HG03139 (cell line): Measurements from ENCODE around the gene CNTN1.

Experiments
- ATAC-seq: cut with Tn5 transposase; IDR thresholded peaks from one replicate; pipeline ENCODE4 v1.9.1; 2021; ENCODE audit not compliant: unreplicated experiment

Gene CNTN1

DNA sequence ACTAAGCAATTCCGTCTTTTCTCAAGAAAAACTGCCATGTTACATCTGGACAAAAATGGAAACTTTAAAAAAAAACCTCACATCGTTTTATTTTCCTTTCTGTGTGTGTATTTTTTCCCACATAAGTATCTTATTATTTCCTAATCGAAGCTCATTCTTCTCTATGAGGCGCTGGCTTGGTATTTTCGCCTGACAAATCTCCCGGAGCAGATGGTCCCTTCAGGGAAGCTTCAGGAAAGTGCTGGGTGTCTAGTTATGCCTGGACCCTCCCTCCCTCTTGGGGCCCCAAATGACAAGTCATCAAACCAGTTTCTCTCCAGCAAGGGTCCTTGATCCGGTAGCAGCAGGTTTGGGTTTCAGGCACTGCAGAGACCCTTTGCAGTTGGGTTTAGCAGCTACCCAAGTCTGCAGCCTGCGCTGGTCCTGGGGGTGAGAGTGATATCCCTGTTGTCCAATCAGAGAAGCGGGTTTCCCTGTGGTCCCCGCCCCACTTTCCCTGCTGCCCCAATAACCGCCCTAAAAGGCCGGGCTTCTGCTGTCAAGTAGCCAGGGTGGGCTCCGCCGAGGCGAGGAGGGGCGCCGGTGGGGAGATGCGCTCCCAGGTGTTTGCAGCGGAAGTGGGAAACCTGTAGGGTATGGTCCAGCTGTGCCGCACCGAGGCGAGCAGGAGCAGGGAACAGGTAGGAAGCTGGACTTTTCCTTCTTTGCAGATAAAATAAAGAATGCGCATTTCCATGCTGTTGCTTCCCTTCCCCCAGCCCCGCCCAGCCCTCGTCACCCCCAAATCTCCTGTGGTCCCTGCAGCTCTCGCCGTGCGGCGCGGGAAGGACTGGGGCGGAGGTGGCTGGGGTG lies at the start of gene CNTN1:
CNTN1 (plus strand) TSS at position 527 of the 852 bp plus-strand sequence.
- ATAC-seq = no peak

- no peak for ATAC-seq
These were observed 48.7 kb upstream of the CNTN1 start for GRCh38 chr12:40643506-40643905.

DNA sequence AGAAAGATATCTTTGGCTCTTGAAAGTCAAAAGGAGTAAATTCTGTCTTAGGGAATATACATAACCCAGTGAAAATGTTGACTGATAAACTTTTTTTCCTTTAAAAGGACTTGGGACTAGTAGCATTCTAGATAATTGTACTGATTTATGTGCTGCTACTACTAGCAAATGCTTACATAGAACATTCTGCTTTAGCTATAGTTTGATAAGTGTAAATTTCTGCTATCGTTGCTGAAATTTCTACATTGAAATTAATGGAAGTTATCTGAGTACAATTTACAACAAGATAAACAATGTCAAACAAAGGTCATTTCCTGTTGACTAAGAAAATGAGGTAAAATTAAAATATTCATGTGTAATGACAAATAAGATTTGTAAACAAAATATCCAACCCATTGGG lies 48.3 kb upstream of the CNTN1 start:
- ATAC-seq = no peak

GRCh38 chr12:40644708-40645107 lies 47.5 kb upstream of the CNTN1 start:
- no peak for ATAC-seq

DNA sequence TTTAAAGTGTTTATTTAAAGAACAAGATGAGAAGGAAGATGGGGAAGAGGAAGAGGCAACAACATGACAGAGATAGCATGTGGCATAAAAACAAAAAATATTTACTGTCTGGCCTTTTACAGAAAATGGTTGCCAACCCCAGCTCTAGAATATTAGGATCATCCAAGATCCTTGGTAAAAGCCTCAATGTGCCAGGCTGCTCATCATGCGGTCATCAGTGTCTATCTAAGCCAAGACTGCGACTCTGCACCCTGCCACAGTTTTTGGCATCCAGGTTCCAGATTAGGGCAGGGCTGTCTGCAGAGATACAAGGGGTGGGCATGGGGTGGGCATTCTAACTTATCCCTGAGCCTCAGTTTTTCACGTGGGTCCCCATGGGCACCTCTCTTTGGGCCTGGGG lies 46.9 kb upstream of the CNTN1 start:
- no peak for ATAC-seq

- no peak for ATAC-seq
These were observed 45.8 kb upstream of the CNTN1 start for GRCh38 chr12:40646456-40646855.

DNA sequence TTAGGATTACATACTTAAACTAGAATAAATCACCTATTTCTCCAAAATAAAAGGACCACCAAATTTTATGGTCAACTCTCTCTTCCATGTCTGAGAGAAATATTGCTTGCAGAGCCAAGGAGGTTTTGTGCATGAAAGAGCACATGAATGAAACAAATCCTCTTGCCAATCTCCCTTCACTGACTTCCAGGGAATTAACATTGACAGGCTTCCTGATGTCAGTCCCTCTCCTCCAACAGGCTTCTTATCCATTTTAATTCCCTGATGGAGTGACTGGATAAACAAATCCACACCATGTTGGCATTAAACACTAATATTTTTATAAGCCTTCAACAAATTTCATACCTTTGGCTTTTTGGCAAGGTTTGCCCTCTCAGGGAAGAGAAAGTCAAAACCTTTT lies 45.3 kb upstream of the CNTN1 start:
- ATAC-seq = no peak

GRCh38 chr12:40647651-40648050 lies 44.6 kb upstream of the CNTN1 start:
- ATAC-seq = no peak

DNA sequence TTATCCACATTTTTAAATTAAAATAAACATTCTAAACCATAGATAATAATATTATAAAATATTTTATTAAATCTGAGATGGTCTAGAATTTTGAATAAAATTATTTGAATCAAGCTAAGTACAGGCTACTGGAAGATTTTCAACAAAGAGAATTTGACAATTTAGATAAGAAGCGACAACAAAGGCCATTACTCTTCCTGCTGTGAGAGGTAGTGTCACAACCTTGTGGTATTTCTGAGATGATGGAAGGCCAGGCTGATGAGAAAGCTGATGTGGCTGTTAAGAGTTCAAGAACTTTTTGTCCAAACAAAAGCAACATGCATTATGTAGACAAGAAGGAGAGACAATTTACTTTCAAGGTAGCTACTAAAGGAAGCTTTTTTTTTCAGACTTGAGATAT lies 43.7 kb upstream of the CNTN1 start:
- ATAC-seq = no peak

DNA sequence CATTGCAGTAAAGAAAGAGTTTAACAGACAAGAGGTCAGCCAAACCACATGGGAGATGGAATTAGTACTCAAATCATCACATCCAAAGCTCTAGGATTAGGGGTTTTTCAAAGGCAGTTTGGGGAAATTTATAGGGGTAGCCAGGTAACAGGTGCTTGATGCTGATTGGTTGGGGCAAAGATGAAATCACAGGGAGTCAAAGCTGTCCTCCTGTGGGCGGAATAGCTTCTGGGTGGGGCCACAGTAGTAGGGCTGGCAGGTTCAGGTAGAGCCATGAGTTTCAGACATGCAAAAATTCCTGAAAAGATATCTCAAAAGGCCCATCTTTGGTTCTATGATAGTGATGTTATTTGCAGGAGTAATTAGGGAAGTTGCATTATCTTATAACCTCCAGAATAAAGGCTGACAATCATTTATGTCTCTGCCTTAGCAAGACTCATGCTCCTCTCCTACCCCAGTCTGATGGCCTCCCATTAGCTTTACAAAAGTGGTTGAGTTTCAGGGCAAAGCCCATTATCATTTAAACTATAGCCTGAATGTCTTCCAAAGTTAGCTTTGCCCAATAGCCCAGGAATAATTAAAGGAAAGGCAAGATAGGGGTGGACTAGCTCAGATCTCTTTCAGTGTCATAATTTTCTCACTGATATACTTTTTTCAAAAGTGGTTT lies 42.1 kb upstream of the CNTN1 start:
- no peak for ATAC-seq

- no peak for ATAC-seq
These were observed 36.8 kb upstream of the CNTN1 start for GRCh38 chr12:40655451-40655850.

DNA sequence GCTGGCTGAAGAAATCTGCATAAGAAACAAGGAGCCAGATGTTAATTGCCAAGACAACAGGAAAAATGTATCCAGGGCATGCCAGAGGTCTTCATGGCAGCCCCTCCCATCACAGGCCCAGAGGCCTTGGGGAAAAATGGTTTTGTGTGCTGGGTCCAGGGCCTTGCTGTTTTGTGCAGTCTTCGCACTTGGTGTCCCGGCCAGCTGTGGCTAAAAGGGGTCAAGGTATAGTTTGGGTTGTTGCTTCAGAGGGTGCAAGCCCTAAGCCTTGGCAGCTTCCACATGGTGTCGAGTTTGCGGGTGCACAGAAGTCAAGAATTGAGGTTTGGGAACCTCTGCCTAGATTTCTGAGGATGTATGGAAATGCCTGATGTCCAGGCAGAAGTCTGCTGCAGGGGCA lies 29.9 kb upstream of the CNTN1 start:
- ATAC-seq = no peak

DNA sequence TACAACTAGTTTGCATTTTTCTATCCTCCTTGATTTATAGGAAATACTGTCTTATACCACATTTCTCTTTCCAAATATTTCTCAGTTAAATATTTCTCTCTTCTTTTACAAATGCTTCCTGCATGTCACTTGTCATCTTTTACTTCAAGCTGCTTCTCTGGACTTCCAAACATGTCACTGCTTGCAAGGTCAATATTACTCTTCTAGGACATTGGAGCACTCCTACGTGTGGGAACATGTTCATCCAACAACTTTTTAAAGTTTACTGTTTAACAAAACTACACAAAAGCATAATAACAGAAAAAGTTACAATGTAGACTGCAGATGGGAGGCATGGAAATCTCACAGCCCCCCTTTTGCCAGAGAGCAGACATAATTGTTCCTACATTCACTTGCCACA lies 28.5 kb upstream of the CNTN1 start:
- ATAC-seq = no peak

- no peak for ATAC-seq
These were observed 24.1 kb upstream of the CNTN1 start for GRCh38 chr12:40668099-40668529.

- ATAC-seq = no peak
These were observed 19.4 kb upstream of the CNTN1 start for GRCh38 chr12:40672741-40673271.

GRCh38 chr12:40681148-40681547 lies 11.1 kb upstream of the CNTN1 start:
- no peak for ATAC-seq

DNA sequence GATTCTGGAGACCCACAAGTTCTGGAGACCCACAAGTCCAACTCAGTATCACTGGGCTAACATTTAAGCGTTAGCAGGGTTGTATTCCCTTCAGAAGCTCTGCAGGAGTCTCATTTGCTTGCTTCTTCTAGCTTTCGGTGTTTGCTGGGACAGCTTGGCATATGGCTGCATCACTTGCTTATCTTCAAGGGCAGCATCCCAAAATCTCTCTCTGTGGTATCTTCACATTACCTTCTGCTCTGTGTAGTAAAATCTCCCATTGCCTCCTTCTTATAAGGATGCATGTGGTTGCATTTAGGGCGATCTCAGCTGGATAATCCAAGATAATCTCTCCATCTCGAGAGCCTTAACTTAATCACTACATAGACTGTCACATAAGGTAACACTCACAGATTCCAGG lies 7.3 kb upstream of the CNTN1 start:
- no peak for ATAC-seq

DNA sequence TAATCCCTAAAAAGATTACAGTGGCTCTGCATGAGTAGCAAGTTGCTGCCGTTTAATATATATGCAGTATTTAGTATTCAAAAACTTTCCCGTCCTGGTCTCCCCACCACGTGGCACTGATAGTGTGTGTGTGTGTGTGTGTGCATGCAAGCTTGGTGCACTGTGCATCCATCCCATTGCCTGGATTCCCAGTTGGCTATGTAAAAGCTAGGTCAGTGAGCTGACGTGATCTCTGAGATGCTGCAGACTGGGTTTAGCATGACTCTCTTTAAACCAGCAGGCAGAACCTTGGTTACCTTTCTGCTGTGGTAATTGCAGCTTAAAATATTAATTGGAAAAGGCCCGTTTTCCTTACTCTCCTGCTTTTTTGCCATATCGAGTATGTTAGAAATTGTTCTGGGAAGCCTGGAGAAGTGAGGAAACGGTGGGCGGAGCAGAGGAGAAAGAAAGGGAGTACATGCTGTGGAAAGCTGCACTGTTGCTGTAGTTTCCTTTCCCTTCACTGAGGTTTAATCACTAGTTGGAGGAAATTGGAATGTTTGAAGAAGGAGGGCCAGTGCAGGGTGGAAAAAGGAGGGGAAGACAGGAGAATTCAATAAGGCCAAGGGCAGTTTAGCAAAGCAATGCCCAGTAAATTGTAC lies 4.0 kb upstream of the CNTN1 start:
- ATAC-seq = no peak

DNA sequence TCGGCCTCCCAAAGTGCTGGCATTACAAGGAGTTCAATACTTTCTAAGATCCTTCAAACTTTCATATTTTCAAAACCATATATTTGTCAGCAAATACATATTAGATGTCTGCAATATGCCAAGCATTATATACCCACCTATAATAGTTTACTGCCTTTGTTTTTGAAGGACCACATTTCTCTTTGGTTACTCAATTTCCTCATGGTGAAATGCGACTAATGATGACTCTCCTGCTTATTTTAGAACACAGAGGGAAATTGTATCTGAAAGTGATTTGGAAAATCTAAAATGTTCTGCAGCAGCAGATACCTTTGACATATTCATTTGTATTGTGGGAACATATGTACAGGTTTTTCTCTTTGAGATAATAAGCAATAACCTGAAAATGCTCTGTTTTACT lies 2.7 kb upstream of the CNTN1 start:
- ATAC-seq = no peak

DNA sequence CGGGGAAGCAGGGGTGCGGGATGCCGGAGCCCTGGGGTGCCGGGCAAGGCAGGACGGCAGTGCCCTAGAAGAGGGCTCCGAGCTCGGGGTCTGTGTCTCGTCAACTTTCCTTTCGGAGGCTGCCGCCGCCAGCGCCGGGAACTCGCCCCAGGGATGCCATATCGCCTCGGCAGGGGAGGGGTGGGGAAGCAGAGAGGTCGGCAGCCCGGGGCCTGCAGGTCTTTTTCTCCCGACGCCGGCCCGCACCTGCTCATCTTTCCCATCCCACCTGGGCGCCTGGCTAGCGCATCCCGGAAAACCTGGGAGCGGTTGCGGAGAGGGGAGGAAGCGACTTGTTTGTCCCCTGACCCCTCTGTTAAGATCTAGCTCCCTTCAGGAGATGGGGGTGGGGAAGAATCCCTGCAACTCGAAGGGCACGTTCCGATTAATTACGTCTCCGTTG lies 547 bp downstream of the CNTN1 start:
- no peak for ATAC-seq

GRCh38 chr12:40693207-40693821 lies 1.1 kb downstream of the CNTN1 start:
- ATAC-seq = no peak
